Activated B cell treated with CpG ODN at 0.5 μM for 24 hours (primary cell): ENCODE measurements around the gene CLMP. TPM values are rescaled to one million over a fixed set of nuclear protein-coding genes. Genes with fewer than 3 reads are reported as not detected.
A peak's percentile ranks its signal among the peaks of the same experiment; 100 is the strongest.

Source experiments
- ATAC-seq: fragments of 200-7000 bp; cut with Tn5 transposase; one replicate; pipeline ENCODE4 v1.10.0; 2021; ENCODE audit warnings: low read depth, mild to moderate bottlenecking, moderate library complexity
- CTCF ChIA-PET: fragments of 350-600 bp; sonication (Branson Sonifier 250); formaldehyde crosslinking; loops from one replicate; lab custom pipeline; 2021; ENCODE audit warnings: antibody characterized with exemption; lab: Charles Lee
- POLR2A ChIA-PET: fragments of 350-600 bp; sonication (Branson Sonifier 250); formaldehyde crosslinking; loops from one replicate; lab custom pipeline; 2021; ENCODE audit warnings: antibody characterized with exemption; lab: Charles Lee
- DNase-seq: peaks from one replicate; pipeline ENCODE4 v3.0.0; 2022
- H3K27ac Mint-ChIP-seq: one replicate; pipeline ENCODE4 v1.8.0; 2020; ENCODE audit warnings: mixed read lengths
- H3K27me3 Mint-ChIP-seq: one replicate; pipeline ENCODE4 v1.8.0; 2021; ENCODE audit warnings: mixed read lengths
- H3K36me3 Mint-ChIP-seq: one replicate; pipeline ENCODE4 v1.8.0; 2021; ENCODE audit warnings: low read depth, mixed read lengths
- H3K4me1 Mint-ChIP-seq: one replicate; pipeline ENCODE4 v1.8.0; 2021; ENCODE audit warnings: mixed read lengths
- H3K4me3 Mint-ChIP-seq: one replicate; pipeline ENCODE4 v1.8.0; 2020; ENCODE audit warnings: mild to moderate bottlenecking, mixed read lengths
- H3K9me3 Mint-ChIP-seq: one replicate; pipeline ENCODE4 v1.8.0; 2020; ENCODE audit warnings: mixed read lengths
- CTCF ChIP-seq: fragments of 200-600 bp; IDR thresholded peaks from one replicate; pipeline ENCODE4 v1.8.0; 2022; ENCODE audit warnings: antibody characterized with exemption, mild to moderate bottlenecking
- intact Hi-C: fragments of 100-400 bp; cut with micrococcal nuclease; formaldehyde crosslinking; loops from one replicate; pipeline ENCODE4 v1.15.1; 2024
- total RNA-seq: library from RNA; stranded (reverse); gene quantifications from 2 replicates; pipeline ENCODE4 v1.2.3, GENCODE V29; 2022

Gene CLMP
- total RNA-seq, 1 donor from 2014 or later, result not detected

GRCh38 chr11:123233280-123233974 lies 38.4 kb upstream of the CLMP start:
- no peak for DNase-seq

GRCh38 chr11:123231777-123232176 lies 36.7 kb upstream of the CLMP start:
- ATAC-seq, result no peak
- Mint-ChIP-seq H3K36me3 (no peaks in the 10 kb centered on the region), H3K27ac (no peak overlapping the region), H3K9me3 (no peaks in the 10 kb centered on the region), H3K27me3 (peaks cover 7% of the 10 kb centered on the region), H3K4me3 (no peak overlapping the region), H3K4me1 (peaks cover 11% of the 10 kb centered on the region)
- CTCF ChIA-PET, result interaction anchor here (2.4 kb wide), 1 partner anchor 15 kb away, joined by 8 read pairs; no protein-coding TSS in a partner anchor
- no peak for DNase-seq
- TF ChIP-seq CTCF, result no peak
- intact Hi-C loops, result no loop called here
- POLR2A ChIA-PET, result no interaction called here

More at GRCh38 chr11:123233280-123233974, 38.4 kb upstream of the CLMP start:
- no peaks in the 10 kb centered on the region for H3K9me3 Mint-ChIP-seq
- ChIA-PET POLR2A (no interaction called here), CTCF (interaction anchor here (0.8 to 2.4 kb wide), 2 partner anchors 11 to 14 kb away, joined by 3 to 8 read pairs; no protein-coding TSS in a partner anchor)
- H3K27ac Mint-ChIP-seq, result no peak overlapping the region
- TF ChIP-seq CTCF, result no peak
- peaks cover 11% of the 10 kb centered on the region for H3K4me1 Mint-ChIP-seq
- H3K27me3 Mint-ChIP-seq, result peaks cover 7% of the 10 kb centered on the region
- H3K36me3 Mint-ChIP-seq, result no peaks in the 10 kb centered on the region
- H3K4me3 Mint-ChIP-seq, result peak overlapping the region; percentile 2
- intact Hi-C loops, result no loop called here
- ATAC-seq, result no peak

- peaks cover 11% of the 10 kb centered on the region for H3K4me1 Mint-ChIP-seq
- H3K4me3 Mint-ChIP-seq, result no peak overlapping the region
- H3K36me3 Mint-ChIP-seq, result no peaks in the 10 kb centered on the region
- no peak for ATAC-seq
- intact Hi-C loops, result no loop called here
- TF ChIP-seq CTCF, result no peak
- DNase-seq, result no peak
- POLR2A ChIA-PET, result no interaction called here
- H3K9me3 Mint-ChIP-seq, result no peaks in the 10 kb centered on the region
- no peak overlapping the region for H3K27ac Mint-ChIP-seq
- CTCF ChIA-PET, result no interaction called here
- H3K27me3 Mint-ChIP-seq, result peaks cover 7% of the 10 kb centered on the region
Observed at GRCh38 chr11:123231256-123231655, 36.2 kb upstream of the CLMP start.

- TF ChIP-seq CTCF, result no peak
- Mint-ChIP-seq H3K36me3 (no peaks in the 10 kb centered on the region), H3K27ac (no peak overlapping the region), H3K9me3 (no peaks in the 10 kb centered on the region), H3K27me3 (peaks cover 7% of the 10 kb centered on the region), H3K4me3 (no peak overlapping the region), H3K4me1 (peaks cover 11% of the 10 kb centered on the region)
- ATAC-seq (no peak), DNase-seq (no peak)
- POLR2A ChIA-PET, result no interaction called here
- CTCF ChIA-PET, result no interaction called here
- intact Hi-C loops, result no loop called here
Observed at GRCh38 chr11:123230346-123230745, 35.3 kb upstream of the CLMP start.

GRCh38 chr11:123228496-123229163 lies 33.6 kb upstream of the CLMP start:
- H3K27ac Mint-ChIP-seq, result no peak overlapping the region
- DNase-seq (no peak), ATAC-seq (no peak)
- intact Hi-C loops, result no loop called here
- POLR2A ChIA-PET, result no interaction called here
- TF ChIP-seq CTCF, result no peak
- H3K36me3 Mint-ChIP-seq, result no peaks in the 10 kb centered on the region
- H3K4me1 Mint-ChIP-seq, result peaks cover 10% of the 10 kb centered on the region
- no peak overlapping the region for H3K4me3 Mint-ChIP-seq
- H3K27me3 Mint-ChIP-seq, result peaks cover 12% of the 10 kb centered on the region
- H3K9me3 Mint-ChIP-seq, result no peaks in the 10 kb centered on the region
- CTCF ChIA-PET, result no interaction called here
